ENCODE data around the gene MDM2.

MDM2 gene

GRCh38 chr12:68807576-68808387 is at the start of gene MDM2:
Gene MDM2, plus strand, starts transcription at chr12:68808177. Its CDS starts 301 bp downstream, at chr12:68808478.
- DNase-seq (ENCODE audit: insufficient read length, low spot score), result peak; percentile 83
- FAIRE-seq, result peak; percentile 71
- peak; percentile 63; the same call in 1 of the 2 replicates for TF ChIP-seq POLR2A (IDR thresholded peaks at IDR 0.05; ENCODE audit: low read depth, low read length)

GRCh38 chr12:68759852-68760251 is 48.1 kb upstream of the MDM2 start:
- DNase-seq (ENCODE audit: insufficient read length, low spot score) (no peak), FAIRE-seq (no peak)
- no peak for TF ChIP-seq POLR2A (IDR thresholded peaks at IDR 0.05; ENCODE audit: low read depth, low read length)

GRCh38 chr12:68760806-68761441 is 47.1 kb upstream of the MDM2 start:
- DNase-seq (ENCODE audit: insufficient read length, low spot score), result no peak
- no peak for TF ChIP-seq POLR2A (IDR thresholded peaks at IDR 0.05; ENCODE audit: low read depth, low read length)
- FAIRE-seq, result no peak

GRCh38 chr12:68761442-68761812 is 46.5 kb upstream of the MDM2 start:
- DNase-seq (ENCODE audit: insufficient read length, low spot score) (no peak), FAIRE-seq (no peak)
- TF ChIP-seq POLR2A (IDR thresholded peaks at IDR 0.05; ENCODE audit: low read depth, low read length), result no peak

- DNase-seq (ENCODE audit: insufficient read length, low spot score) (no peak), FAIRE-seq (no peak)
- TF ChIP-seq POLR2A (IDR thresholded peaks at IDR 0.05; ENCODE audit: low read depth, low read length), result no peak
These were observed 45.9 kb upstream of the MDM2 start for GRCh38 chr12:68761901-68762630.

GRCh38 chr12:68762691-68763090 is 45.3 kb upstream of the MDM2 start:
- DNase-seq (ENCODE audit: insufficient read length, low spot score) (no peak), FAIRE-seq (no peak)
- no peak for TF ChIP-seq POLR2A (IDR thresholded peaks at IDR 0.05; ENCODE audit: low read depth, low read length)

GRCh38 chr12:68765696-68766095 is 42.3 kb upstream of the MDM2 start:
- DNase-seq (ENCODE audit: insufficient read length, low spot score) (no peak), FAIRE-seq (no peak)

GRCh38 chr12:68766646-68767045 is 41.3 kb upstream of the MDM2 start:
- FAIRE-seq, result no peak
- no peak for DNase-seq (ENCODE audit: insufficient read length, low spot score)
- TF ChIP-seq POLR2A (IDR thresholded peaks at IDR 0.05; ENCODE audit: low read depth, low read length), result no peak

More at GRCh38 chr12:68765696-68766095, 42.3 kb upstream of the MDM2 start:
- TF ChIP-seq POLR2A (IDR thresholded peaks at IDR 0.05; ENCODE audit: low read depth, low read length), result no peak

GRCh38 chr12:68767191-68767590 is 40.8 kb upstream of the MDM2 start:
- FAIRE-seq, result no peak
- DNase-seq (ENCODE audit: insufficient read length, low spot score), result no peak
- TF ChIP-seq POLR2A (IDR thresholded peaks at IDR 0.05; ENCODE audit: low read depth, low read length), result no peak

GRCh38 chr12:68768431-68768939 is 39.5 kb upstream of the MDM2 start:
- no peak for TF ChIP-seq POLR2A (IDR thresholded peaks at IDR 0.05; ENCODE audit: low read depth, low read length)
- DNase-seq (ENCODE audit: insufficient read length, low spot score), result no peak
- no peak for FAIRE-seq

GRCh38 chr12:68769941-68770340 is 38.0 kb upstream of the MDM2 start:
- no peak for FAIRE-seq
- no peak for TF ChIP-seq POLR2A (IDR thresholded peaks at IDR 0.05; ENCODE audit: low read depth, low read length)
- no peak for DNase-seq (ENCODE audit: insufficient read length, low spot score)

GRCh38 chr12:68771223-68771925 is 36.6 kb upstream of the MDM2 start:
- TF ChIP-seq POLR2A (IDR thresholded peaks at IDR 0.05; ENCODE audit: low read depth, low read length), result no peak
- DNase-seq (ENCODE audit: insufficient read length, low spot score) (no peak), FAIRE-seq (no peak)

- FAIRE-seq, result no peak
These were observed 35.3 kb upstream of the MDM2 start for GRCh38 chr12:68772714-68773113.

More at GRCh38 chr12:68772714-68773113, 35.3 kb upstream of the MDM2 start:
- TF ChIP-seq POLR2A (IDR thresholded peaks at IDR 0.05; ENCODE audit: low read depth, low read length), result no peak
- DNase-seq (ENCODE audit: insufficient read length, low spot score), result no peak
